Measurements from ENCODE around the gene CACNA1H.

The CACNA1H gene

DNA sequence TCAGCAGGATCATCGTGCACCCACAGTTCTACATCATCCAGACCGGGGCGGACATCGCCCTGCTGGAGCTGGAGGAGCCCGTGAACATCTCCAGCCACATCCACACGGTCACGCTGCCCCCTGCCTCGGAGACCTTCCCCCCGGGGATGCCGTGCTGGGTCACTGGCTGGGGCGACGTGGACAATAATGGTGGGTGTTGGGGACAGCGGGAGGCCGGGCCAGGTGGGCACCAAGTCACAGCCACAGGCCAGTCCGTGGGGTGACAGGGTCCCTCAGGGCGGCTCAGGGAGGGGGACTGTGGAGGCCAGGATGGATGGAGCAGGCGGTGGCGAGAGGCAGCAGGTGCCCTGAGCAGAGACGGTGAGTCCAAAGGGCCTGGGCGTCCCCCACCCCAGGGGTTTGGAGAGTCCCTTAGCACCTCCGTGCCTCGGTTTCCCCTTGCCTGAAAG, 104.0 kb downstream of the CACNA1H start:
- Histone ChIP-seq H3K27me3 (replicated peaks; ENCODE audit: control insufficient read depth, insufficient read depth, low read length) (no peaks in the 10 kb centered on the region; the same call in 1 of the 2 replicates), H3K4me3 (replicated peaks; ENCODE audit: low read depth, low read length) (no peak overlapping the region), H3K36me3 (ENCODE audit: control insufficient read depth, insufficient read depth, low read length) (no peaks in the 10 kb centered on the region)
- DNase-seq (ENCODE audit: extremely low read depth, insufficient read length): no peak
- TF ChIP-seq, protein P1, sequence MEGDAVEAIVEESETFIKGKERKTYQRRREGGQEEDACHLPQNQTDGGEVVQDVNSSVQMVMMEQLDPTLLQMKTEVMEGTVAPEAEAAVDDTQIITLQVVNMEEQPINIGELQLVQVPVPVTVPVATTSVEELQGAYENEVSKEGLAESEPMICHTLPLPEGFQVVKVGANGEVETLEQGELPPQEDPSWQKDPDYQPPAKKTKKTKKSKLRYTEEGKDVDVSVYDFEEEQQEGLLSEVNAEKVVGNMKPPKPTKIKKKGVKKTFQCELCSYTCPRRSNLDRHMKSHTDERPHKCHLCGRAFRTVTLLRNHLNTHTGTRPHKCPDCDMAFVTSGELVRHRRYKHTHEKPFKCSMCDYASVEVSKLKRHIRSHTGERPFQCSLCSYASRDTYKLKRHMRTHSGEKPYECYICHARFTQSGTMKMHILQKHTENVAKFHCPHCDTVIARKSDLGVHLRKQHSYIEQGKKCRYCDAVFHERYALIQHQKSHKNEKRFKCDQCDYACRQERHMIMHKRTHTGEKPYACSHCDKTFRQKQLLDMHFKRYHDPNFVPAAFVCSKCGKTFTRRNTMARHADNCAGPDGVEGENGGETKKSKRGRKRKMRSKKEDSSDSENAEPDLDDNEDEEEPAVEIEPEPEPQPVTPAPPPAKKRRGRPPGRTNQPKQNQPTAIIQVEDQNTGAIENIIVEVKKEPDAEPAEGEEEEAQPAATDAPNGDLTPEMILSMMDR (IDR thresholded peaks at IDR 0.05; ENCODE audit: insufficient read depth, low read length, poor library complexity, severe bottlenecking): no peak

DNA sequence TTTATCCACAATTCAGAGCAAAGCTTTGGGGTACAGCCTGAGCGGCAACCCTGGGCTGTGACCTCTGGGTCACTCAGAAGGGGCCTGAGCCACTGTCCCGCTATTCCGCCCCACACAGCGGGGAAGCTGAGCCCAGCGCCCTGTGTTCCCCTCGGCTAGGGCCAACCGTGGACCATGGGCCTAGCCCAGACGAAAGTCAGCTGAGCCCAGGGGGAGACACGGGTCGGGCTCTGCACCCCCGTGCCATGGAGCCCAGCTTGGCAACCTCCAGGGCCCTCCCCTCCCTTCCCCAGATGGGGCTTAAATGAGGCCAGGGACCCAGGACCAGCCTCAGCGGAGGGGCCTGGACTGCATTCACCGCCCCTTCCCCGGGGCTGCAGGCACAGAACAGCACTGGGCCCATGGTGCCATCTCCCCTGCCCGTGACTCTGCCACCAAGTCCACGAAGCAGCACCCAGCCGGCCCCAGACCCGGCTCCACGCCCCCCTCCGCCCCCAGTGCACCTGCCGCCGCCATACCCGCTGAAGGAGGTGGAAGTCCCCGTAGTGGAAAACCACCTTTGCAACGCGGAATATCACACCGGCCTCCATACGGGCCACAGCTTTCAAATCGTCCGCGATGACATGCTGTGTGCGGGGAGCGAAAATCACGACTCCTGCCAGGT, 104.8 kb downstream of the CACNA1H start:
- TF ChIP-seq, protein P1 (IDR thresholded peaks at IDR 0.05; ENCODE audit: insufficient read depth, low read length, poor library complexity, severe bottlenecking): no peak

DNA sequence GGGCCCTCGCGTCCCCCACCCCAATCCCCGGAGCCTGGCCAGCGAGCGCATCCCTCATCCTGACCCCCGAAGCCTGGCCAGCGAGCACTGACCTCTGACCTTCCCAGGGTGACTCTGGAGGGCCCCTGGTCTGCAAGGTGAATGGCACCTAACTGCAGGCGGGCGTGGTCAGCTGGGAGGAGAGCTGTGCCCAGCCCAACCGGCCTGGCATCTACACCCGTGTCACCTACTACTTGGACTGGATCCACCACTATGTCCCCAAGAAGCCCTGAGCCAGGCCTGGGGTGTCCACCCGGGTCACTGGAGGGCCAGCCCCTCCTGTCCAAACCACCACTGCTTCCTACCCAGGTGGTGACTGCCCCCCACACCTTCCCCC, 105.3 kb downstream of the CACNA1H start:
- H3K27me3 ChIP-seq (replicated peaks; ENCODE audit: control insufficient read depth, insufficient read depth, low read length): no peaks in the 10 kb centered on the region; the same call in 1 of the 2 replicates
- no peak overlapping the region for H3K4me3 ChIP-seq (replicated peaks; ENCODE audit: low read depth, low read length)
- no peaks in the 10 kb centered on the region for H3K36me3 ChIP-seq (ENCODE audit: control insufficient read depth, insufficient read depth, low read length)
- no peak for DNase-seq (ENCODE audit: extremely low read depth, insufficient read length)
- TF ChIP-seq, protein P1 (IDR thresholded peaks at IDR 0.05; ENCODE audit: insufficient read depth, low read length, poor library complexity, severe bottlenecking): no peak

More for the DNA sequence above, 104.8 kb downstream of the CACNA1H start:
- Histone ChIP-seq H3K27me3 (replicated peaks; ENCODE audit: control insufficient read depth, insufficient read depth, low read length) (no peaks in the 10 kb centered on the region; the same call in 1 of the 2 replicates), H3K4me3 (replicated peaks; ENCODE audit: low read depth, low read length) (no peak overlapping the region), H3K36me3 (ENCODE audit: control insufficient read depth, insufficient read depth, low read length) (no peaks in the 10 kb centered on the region)
- no peak for DNase-seq (ENCODE audit: extremely low read depth, insufficient read length)

DNA sequence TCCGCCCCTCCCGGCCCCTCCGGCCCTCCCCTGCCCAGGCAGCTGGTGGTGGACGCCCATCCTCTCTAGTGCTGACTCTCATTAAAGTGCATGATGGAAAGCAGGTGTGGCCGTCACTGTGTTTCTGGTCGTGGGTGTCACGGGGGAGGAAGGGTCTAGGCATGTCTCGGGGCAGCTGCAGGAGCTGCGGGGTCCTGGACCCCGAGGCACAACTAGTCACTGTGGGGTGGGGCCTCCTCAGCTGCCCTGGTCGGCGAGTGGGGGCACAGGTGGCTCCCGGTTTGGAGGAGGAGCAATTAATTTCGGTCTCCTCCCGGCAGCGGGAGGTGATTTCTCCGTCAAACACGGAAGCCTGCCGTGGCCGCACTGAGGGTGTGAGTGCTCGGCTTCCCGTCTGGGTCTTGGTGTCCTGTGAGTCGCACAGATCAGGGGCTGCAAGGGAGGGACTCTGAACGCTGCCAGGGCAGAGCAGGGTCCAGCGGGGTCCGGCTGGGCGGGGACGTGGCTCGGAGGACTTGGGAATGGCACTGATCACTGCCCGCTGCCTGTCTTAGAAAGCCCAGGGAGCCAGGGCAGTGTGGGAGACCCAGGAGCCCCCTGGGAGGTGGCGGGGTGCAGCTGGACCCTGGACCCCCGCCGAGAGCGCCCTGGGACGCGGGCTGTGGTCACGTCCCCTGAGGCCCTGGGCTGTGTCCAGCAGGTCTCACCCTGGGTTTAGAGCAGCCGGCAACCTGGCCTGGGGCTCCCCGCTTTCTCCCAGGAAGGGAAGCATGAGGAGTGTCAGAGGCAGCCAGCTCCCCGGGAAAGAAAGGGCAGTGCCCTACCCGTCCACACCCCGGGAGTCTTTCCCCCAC, 106.2 kb downstream of the CACNA1H start:
- no peaks in the 10 kb centered on the region; the same call in 1 of the 2 replicates for H3K27me3 ChIP-seq (replicated peaks; ENCODE audit: control insufficient read depth, insufficient read depth, low read length)
- TF ChIP-seq, protein P1 (IDR thresholded peaks at IDR 0.05; ENCODE audit: insufficient read depth, low read length, poor library complexity, severe bottlenecking): no peak
- H3K4me3 ChIP-seq (replicated peaks; ENCODE audit: low read depth, low read length): no peak overlapping the region
- DNase-seq (ENCODE audit: extremely low read depth, insufficient read length): no peak
- no peaks in the 10 kb centered on the region for H3K36me3 ChIP-seq (ENCODE audit: control insufficient read depth, insufficient read depth, low read length)

DNA sequence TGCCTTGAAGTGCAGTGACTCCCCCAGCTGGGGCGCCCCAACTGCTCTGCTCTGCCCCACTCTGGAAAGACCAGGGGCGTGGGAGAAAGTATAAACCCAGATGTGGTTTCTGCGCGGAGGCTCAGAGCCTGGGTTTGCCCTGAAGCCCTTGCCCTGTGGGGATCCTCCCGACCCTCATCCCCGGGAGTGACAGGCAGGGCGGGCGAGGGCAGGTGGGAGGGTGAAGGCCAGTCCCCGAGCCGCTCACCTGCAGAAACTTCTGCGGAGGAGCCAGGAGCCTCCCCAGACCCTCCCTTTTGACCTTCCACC, 106.8 kb downstream of the CACNA1H start:
- TF ChIP-seq, protein P1 (IDR thresholded peaks at IDR 0.05; ENCODE audit: insufficient read depth, low read length, poor library complexity, severe bottlenecking): no peak
- H3K4me3 ChIP-seq (replicated peaks; ENCODE audit: low read depth, low read length): no peak overlapping the region

More for the DNA sequence above, 106.8 kb downstream of the CACNA1H start:
- Histone ChIP-seq H3K36me3 (ENCODE audit: control insufficient read depth, insufficient read depth, low read length) (no peaks in the 10 kb centered on the region), H3K27me3 (replicated peaks; ENCODE audit: control insufficient read depth, insufficient read depth, low read length) (no peaks in the 10 kb centered on the region; the same call in 1 of the 2 replicates)
- DNase-seq (ENCODE audit: extremely low read depth, insufficient read length): no peak

Measured in GM06990 (cell line).